CD4-positive, alpha-beta T cell (primary cell): ENCODE results near the gene SFSWAP. TPM values are rescaled to one million over a fixed set of nuclear protein-coding genes. Genes with fewer than 3 reads are reported as not detected.

Experiments used
- ATAC-seq: fragments of 200-7000 bp; cut with Tn5 transposase; one replicate; pipeline ENCODE4 v1.10.0; 2022; ENCODE audit warnings: mild to moderate bottlenecking; ENCODE audit not compliant: poor library complexity
- CTCF ChIA-PET: fragments of 350-600 bp; sonication (Branson Sonifier 250); formaldehyde crosslinking; loops from one replicate; lab custom pipeline; 2021; ENCODE audit warnings: antibody characterized with exemption, inconsistent platforms; lab: Charles Lee
- POLR2A ChIA-PET: fragments of 350-600 bp; sonication (Branson Sonifier 250); formaldehyde crosslinking; loops from one replicate; lab custom pipeline; 2021; ENCODE audit warnings: antibody characterized with exemption, inconsistent platforms; lab: Charles Lee
- DNase-seq, 14 experiments: peaks; one replicate each; pipeline ENCODE4 v3.0.0-alpha.2; 2013 to 2020; ENCODE audit warnings: mixed read lengths in 2 of 14
- H3K27ac ChIP-seq, 2 donors: one replicate each; pipeline versions ENCODE4 v1.5.1 to v1.7.0; 2013; ENCODE audit warnings: low read length in 2 of 2, low read depth in 1 of 2, mild to moderate bottlenecking in 1 of 2
- H3K27me3 ChIP-seq, 2 experiments: 1 replicate in 1 of 2; 2 replicates in 1 of 2; pipeline versions ENCODE4 v1.6.1 to v1.7.0; 2013; ENCODE audit warnings: low read length in 2 of 2, control low read depth in 1 of 2, mild to moderate bottlenecking in 1 of 2, moderate library complexity in 1 of 2; ENCODE audit not compliant: insufficient read depth in 2 of 2, control insufficient read depth in 1 of 2
- H3K36me3 ChIP-seq: one replicate; pipeline ENCODE4 v1.6.1; 2013; ENCODE audit warnings: low read length, control low read depth; ENCODE audit not compliant: insufficient read depth
- H3K4me1 ChIP-seq: one replicate; pipeline ENCODE4 v1.6.1; 2013; ENCODE audit warnings: low read length, control low read depth; ENCODE audit not compliant: insufficient read depth
- H3K4me3 ChIP-seq: one replicate; pipeline ENCODE4 v1.5.1; 2013; ENCODE audit warnings: mild to moderate bottlenecking, low read length, moderate library complexity
- H3K9me3 ChIP-seq, 2 experiments: 1 replicate in 1 of 2; 2 replicates in 1 of 2; pipeline versions ENCODE4 v1.6.1 to v1.7.0; 2013; ENCODE audit warnings: low read length in 2 of 2, mild to moderate bottlenecking in 2 of 2, control low read depth in 1 of 2, moderate library complexity in 1 of 2; ENCODE audit not compliant: control insufficient read depth in 1 of 2, insufficient read depth in 1 of 2
- H3K27ac Mint-ChIP-seq: one replicate; pipeline ENCODE4 v1.8.0; 2020; ENCODE audit warnings: mixed read lengths
- H3K27me3 Mint-ChIP-seq: one replicate; pipeline ENCODE4 v1.8.0; 2021; ENCODE audit warnings: mixed read lengths
- H3K36me3 Mint-ChIP-seq: one replicate; pipeline ENCODE4 v1.8.0; 2021; ENCODE audit warnings: low read depth, mixed read lengths
- H3K4me1 Mint-ChIP-seq: one replicate; pipeline ENCODE4 v1.8.0; 2021; ENCODE audit warnings: low read depth, mixed read lengths
- H3K4me3 Mint-ChIP-seq: one replicate; pipeline ENCODE4 v1.8.0; 2020; ENCODE audit warnings: mild to moderate bottlenecking, mixed read lengths
- H3K9me3 Mint-ChIP-seq: one replicate; pipeline ENCODE4 v1.8.0; 2020; ENCODE audit warnings: mixed read lengths
- CTCF ChIP-seq: fragments of 200-600 bp; IDR thresholded peaks from one replicate; pipeline ENCODE4 v1.8.0; 2022; ENCODE audit warnings: antibody characterized with exemption, mild to moderate bottlenecking
- intact Hi-C, 2 experiments: fragments of 100-400 bp; cut with DNase I in 1 of 2; cut with micrococcal nuclease in 1 of 2; formaldehyde crosslinking; loops; one replicate each; pipeline versions ENCODE4 v1.15.1 to v1.9.0; 2023 to 2025; cut with DNase I, micrococcal nuclease
- total RNA-seq, 174 experiments: library from RNA in 2 of 174; stranded (reverse) in 2 of 174; gene quantifications; one replicate each; pipeline ENCODE4 v1.2.3 and lab custom pipeline; 2021 to 2026

The SFSWAP gene
- total RNA-seq, 2 experiments from 2014 or later = 88.7 to 98.4 TPM

- Mint-ChIP-seq H3K27ac (no peak overlapping the region), H3K4me3 (peak overlapping the region; percentile 15), H3K36me3 (peaks cover 90% of the 10 kb centered on the region), H3K4me1 (peaks cover 31% of the 10 kb centered on the region), H3K9me3 (no peaks in the 10 kb centered on the region), H3K27me3 (no peaks in the 10 kb centered on the region)
- ChIA-PET POLR2A (no interaction called here), CTCF (no interaction called here)
- no peaks in the 10 kb centered on the region for H3K27me3 ChIP-seq
- no peak overlapping the region for H3K4me3 ChIP-seq
- intact Hi-C loops = loop anchor here in 1 of 2 experiments (10.0 kb wide), 1 partner anchor 891 kb away; no protein-coding TSS in a partner anchor
- H3K9me3 ChIP-seq = no peaks in the 10 kb centered on the region
- H3K36me3 ChIP-seq = peaks cover 73% of the 10 kb centered on the region
- H3K4me1 ChIP-seq = peaks cover 17% of the 10 kb centered on the region
- H3K27ac ChIP-seq = no peak overlapping the region
- no peak for DNase-seq
- no peak for TF ChIP-seq CTCF
- ATAC-seq = no peak
These were observed 5.4 kb downstream of the SFSWAP start for GRCh38 chr12:131716282-131716681.

GRCh38 chr12:131720241-131720640, 9.4 kb downstream of the SFSWAP start:
- intact Hi-C loops = no loop called here
- Histone ChIP-seq H3K9me3 (no peaks in the 10 kb centered on the region), H3K36me3 (peaks cover 92% of the 10 kb centered on the region), H3K4me3 (no peak overlapping the region), H3K4me1 (no peaks in the 10 kb centered on the region), H3K27me3 (no peaks in the 10 kb centered on the region), H3K27ac (no peak overlapping the region)
- H3K36me3 Mint-ChIP-seq = peaks cover 97% of the 10 kb centered on the region
- H3K27ac Mint-ChIP-seq = no peak overlapping the region
- ATAC-seq (no peak), DNase-seq (no peak)
- peaks cover 24% of the 10 kb centered on the region for H3K4me1 Mint-ChIP-seq
- H3K27me3 Mint-ChIP-seq = no peaks in the 10 kb centered on the region
- POLR2A ChIA-PET = no interaction called here
- H3K4me3 Mint-ChIP-seq = no peak overlapping the region
- TF ChIP-seq CTCF = no peak
- CTCF ChIA-PET = no interaction called here
- H3K9me3 Mint-ChIP-seq = no peaks in the 10 kb centered on the region

GRCh38 chr12:131720921-131721320, 10.0 kb downstream of the SFSWAP start:
- Mint-ChIP-seq H3K4me3 (no peak overlapping the region), H3K9me3 (no peaks in the 10 kb centered on the region), H3K27ac (no peak overlapping the region), H3K4me1 (peaks cover 24% of the 10 kb centered on the region), H3K27me3 (no peaks in the 10 kb centered on the region), H3K36me3 (peaks cover 97% of the 10 kb centered on the region)
- Histone ChIP-seq H3K9me3 (no peaks in the 10 kb centered on the region), H3K27me3 (no peaks in the 10 kb centered on the region), H3K4me3 (no peak overlapping the region), H3K27ac (no peak overlapping the region), H3K4me1 (no peaks in the 10 kb centered on the region), H3K36me3 (peaks cover 92% of the 10 kb centered on the region)
- no peak for ATAC-seq
- intact Hi-C loops = no loop called here
- ChIA-PET POLR2A (no interaction called here), CTCF (no interaction called here)
- no peak for DNase-seq
- no peak for TF ChIP-seq CTCF
